Measurements from ENCODE around the gene IGLL1.
"Not testable (repeated sequence)": the region's sequence is repeated elsewhere in the genome, so short reads cannot be mapped to it uniquely, and the experiment has no call there.

Gene IGLL1

DNA sequence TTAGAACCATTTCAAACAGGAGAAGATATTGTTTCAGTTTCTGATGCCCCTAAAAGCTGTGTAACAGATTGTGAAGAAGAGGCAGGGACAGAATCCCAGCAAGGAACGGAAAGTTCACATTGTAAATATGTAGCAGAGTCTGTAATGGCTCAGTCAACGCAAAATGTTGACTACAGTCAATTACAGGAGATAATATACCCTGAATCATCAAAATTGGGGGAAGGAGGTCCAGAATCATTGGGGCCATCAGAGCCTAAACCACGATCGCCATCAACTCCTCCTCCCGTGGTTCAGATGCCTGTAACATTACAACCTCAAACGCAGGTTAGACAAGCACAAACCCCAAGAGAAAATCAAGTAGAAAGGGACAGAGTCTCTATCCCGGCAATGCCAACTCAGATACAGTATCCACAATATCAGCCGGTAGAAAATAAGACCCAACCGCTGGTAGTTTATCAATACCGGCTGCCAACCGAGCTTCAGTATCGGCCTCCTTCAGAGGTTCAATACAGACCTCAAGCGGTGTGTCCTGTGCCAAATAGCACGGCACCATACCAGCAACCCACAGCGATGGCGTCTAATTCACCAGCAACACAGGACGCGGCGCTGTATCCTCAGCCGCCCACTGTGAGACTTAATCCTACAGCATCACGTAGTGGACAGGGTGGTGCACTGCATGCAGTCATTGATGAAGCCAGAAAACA is 40.8 kb downstream of the IGLL1 start:
- peak; percentile 86 for DNase-seq

DNA sequence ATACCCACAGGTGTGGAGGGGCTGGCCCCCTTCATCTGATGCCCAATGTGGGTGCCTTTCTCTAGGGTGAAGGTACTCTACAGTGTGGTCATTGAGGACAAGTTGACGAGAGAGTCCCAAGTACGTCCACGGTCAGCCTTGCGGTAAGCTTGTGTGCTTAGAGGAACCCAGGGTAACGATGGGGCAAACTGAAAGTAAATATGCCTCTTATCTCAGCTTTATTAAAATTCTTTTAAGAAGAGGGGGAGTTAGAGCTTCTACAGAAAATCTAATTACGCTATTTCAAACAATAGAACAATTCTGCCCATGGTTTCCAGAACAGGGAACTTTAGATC is 41.4 kb downstream of the IGLL1 start:
- DNase-seq, result not testable (repeated sequence)

DNA sequence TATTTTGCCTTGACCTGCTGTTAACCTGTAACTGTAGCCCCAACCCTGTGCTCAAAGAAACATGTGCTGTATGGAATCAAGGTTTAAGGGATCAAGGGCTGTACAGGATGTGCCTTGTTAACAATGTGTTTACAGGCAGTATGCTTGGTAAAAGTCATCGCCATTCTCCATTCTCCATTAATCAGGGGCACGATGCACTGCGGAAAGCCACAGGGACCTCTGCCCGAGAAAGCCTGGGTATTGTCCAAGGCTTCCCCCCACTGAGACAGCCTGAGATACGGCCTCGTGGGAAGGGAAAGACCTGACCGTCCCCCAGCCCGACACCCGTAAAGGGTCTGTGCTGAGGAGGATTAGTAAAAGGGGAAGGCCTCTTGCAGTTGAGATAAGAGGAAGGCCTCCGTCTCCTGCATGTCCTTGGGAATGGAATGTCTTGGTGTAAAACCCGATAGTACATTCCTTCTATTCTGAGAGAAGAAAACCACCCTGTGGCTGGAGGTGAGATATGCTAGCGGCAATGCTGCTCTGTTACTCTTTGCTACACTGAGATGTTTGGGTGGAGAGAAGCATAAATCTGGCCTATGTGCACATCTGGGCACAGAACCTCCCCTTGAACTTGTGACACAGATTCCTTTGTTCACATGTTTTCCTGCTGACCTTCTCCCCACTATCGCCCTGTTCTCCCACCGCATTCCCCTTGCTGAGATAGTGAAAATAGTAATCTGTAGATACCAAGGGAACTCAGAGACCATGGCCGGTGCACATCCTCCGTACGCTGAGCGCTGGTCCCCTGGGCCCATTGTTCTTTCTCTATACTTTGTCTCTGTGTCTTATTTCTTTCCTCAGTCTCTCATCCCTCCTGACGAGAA is 42.0 kb downstream of the IGLL1 start:
- DNase-seq, result not testable (repeated sequence)

DNA sequence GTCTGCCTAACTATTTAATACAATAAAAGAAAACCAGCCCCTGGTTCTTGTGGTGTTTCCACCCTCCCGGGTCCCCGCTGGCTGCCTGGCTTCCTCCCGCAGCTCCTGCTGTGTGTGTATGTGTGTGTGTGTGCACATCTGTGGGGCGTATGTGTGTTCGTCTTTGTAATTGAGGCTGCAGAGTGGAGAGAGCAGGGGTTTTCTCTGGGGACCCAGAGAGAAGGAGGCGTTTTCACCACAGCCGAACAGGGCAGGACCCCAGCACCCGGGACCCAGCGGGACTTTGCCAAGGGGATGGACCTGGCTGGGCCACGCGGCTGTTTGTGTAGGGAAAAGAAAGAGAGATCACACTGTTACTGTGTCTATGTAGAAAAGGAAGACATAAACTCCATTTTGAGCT is 42.7 kb downstream of the IGLL1 start:
- DNase-seq, result no peak

DNA sequence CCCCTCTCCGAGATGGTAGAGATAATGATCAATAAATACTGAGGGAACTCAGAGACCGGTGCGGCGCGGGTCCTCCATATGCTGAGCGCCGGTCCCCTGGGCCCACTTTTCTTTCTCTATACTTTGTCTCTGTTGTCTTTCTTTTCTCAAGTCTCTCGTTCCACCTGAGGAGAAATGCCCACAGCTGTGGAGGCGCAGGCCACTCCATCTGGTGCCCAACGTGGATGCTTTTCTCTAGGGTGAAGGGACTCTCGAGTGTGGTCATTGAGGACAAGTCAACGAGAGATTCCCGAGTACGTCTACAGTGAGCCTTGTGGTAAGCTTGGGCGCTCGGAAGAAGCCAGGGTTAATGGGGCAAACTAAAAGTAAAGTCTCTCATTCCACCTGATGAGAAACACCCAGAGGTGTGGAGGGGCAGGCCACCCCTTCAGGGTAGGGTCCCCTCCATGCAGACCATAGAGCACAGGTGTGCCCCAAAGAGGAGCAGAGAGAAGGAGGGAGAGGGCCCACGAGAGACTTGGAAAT is 43.2 kb downstream of the IGLL1 start:
- DNase-seq, result no peak

DNA sequence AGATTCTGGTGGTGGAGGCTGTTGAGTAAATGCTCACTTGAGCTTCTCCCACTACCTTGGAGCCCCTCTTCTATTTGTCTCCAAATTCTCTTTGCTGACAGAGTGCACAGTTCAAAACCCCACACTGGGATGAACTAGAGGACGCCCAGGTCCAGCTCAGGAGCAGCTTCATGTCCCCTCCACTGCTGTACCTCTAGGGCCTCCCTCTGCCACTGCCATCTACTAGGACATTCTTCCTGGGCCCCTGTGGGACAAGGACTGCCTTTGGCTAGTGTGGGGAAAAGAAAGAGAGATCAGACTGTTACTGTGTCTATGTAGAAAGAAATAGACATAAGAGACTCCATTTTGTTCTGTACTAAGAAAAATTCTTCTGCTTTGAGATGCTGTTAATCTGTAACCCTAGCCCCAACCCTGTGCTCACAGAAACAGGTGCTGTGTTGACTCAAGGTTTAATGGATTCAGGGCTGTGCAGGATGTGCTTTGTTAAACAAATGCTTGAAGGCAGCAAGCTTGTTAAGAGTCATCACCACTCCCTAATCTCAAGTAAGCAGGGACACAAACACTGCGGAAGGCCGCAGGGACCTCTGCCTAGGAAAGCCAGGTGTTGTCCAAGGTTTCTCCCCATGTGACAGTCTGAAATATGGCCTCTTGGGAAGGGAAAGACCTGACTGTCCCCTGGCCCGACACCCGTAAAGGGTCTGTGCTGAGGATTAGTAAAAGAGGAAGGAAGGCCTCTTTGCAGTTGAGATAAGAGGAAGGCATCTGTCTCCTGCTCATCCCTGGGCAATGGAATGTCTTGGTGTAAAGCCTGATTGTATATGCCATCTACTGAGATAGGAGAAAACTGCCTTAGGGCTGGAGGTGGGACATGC is 44.1 kb downstream of the IGLL1 start:
- not testable (repeated sequence) for DNase-seq

DNA sequence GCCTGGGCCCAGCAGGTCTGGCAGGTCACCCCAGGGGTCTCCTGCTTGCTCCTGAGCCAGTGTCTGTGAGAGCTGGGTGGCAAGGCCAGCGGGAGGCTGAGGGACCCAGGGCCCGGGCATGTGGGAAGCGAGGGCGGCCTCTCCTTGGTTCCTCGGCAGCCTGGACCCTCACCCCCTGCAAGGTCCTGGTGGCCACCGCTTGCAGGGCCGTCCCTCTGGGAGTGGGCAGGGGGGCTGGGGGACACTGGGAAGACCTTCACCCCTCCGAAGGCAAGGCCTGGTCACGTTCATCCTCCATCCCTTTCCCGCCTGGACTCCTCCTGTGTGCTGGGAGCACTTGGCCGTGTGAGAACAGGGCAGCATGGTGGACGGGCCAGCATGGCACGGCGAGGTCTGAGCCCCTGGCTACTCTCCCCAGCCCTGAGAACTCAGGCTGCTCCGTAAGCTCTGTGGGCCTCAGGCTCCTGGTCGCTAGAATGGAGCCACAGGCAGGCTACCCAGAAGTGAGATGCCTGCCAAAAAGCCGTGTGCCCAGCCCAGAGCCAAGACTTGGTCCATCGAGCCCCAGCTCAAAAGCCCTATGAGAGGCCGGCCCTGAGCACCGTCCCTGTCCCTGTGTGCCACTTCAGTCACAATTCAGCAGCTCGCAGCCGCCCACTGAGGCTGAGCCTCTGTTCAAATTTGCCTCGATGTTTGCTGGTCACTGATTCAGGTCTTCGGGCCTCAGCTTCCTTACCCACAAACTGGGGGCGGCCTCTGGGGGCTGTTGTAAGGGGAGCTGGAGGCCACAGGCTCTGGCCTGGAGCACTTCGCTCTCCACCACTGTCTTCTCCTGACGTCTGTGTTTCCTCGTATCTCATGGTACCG is 45.0 kb downstream of the IGLL1 start:
- no peak for DNase-seq

DNA sequence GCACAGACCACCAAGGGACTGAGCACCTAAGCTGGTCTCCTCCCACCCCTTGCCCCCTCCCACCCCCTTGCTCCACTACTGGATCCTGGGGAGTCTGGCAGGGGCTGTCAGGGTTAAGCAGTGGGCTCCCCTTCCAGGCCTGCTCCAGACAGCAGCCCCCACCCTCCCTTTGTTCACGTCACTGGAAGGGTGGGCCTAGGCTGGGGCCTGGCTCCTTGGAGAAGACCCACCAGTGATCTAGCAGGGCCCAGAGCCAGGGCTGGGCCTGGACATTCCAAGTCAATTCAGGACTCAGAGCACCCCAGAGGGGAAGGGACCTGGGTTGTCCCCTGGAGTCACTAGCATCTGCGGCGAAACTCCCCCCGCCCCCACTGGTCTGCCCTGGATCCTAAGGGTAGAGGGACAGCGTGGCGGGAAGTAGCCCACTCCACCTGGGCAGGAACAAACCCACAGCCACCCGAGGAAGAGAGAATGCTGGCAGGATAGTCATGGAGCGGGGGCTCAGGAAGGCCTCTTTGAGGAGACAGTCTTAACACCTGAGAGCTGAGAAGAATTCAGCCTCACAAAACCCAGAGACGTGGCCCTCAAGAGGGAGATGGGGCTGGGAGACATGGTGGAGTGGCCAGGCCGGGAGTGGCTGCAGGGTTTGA is 45.8 kb downstream of the IGLL1 start:
- no peak for DNase-seq

DNA sequence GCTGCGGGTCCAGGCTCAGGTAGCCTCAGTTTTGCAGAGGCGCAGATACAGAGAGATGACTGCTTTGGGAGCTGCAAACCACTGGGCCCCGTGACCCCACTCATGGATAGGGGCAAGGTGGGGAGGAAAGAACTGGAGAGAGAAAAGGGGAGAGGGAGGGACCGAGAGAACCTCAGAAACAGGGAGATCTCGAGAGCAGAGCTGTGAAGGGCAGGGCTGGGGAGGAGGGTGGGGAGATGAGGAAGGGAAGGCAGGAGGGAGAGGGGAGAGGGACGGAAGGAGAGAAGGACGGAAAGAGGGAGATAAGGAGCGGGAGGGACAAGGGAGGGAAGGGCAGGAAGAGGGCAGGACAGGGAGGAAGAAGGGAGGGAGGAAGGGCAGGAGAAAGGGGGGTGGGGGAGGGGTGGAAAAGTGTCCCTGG is 46.3 kb downstream of the IGLL1 start:
- no peak for DNase-seq

DNA sequence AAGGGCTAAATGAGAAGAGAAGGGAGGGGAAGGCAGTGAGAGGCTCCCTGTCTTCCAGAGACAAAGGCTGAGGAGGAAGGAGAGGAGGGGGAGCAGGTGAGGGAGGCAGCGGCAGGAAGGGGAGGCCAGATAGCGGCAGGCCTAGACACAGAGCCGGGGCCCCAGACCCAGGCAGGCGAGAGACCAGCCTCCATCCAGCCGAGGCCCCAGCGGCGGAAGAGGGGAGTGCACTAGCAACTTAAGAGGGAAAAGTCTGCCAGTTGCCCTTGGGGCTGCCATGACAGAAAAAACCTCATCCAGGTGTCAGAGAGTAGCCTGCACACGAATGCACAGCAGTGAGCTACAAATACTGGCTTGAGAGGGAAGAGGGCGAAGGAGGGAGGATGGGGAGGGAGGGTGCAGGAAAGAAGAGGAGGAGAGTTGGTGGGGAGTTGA is 46.7 kb downstream of the IGLL1 start:
- DNase-seq, result peak; percentile 62

DNA sequence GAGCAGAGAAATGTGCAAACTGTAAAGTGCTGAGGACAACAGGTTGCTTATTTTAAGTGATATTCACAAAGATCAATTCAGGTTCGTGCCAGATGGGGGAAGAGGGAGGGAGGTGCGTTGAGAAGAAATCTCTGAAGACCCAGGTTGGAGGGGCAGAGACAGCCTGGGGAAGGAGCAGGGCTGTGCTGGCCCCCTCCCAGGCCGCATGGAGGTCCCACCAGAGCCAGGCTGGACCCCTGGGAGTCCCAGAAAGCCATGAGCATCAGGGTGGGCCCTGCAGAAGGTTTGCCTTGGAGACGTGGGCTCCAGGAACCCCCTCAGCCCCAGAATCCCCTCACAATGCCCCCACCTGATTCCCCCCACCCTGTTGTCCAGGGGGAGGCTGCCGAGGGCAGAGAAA is 47.4 kb downstream of the IGLL1 start:
- DNase-seq, result no peak

DNA sequence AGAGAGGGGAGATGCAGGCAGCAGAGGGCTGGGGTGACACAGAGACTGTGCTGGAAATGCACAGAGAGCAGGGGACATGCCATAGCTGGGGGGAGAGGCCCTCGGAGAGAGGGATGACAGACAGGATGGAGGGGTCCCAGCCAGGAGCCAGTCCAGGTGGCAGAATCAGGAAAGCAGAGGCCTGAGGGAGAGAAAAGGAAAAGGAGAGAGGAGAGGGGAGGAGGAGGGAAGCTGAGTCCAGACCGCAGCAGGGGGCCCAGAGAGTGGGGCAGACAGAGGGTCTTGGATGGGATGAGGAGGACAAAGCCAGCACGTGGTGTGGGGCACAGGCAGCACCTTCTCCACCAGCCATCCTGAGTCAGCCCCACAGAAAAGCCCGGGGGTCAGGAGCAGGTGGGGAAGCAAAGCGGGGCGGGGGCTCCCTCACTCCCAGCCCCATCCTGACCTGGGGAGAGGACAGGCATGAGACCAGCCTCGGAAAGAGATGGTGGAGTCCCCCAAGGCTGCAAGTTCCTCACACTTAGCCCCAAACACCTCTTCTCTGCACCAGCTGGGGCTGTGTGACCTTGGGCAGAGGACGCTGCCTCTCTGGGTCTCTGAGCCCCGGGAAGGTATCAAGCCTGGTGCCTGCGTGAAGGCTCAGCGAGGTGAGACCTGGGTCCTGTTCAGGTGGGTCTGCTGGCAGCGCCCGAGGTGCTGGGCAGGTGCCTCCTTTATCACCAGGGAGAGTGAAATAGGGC is 48.0 kb downstream of the IGLL1 start:
- no peak for DNase-seq

DNA sequence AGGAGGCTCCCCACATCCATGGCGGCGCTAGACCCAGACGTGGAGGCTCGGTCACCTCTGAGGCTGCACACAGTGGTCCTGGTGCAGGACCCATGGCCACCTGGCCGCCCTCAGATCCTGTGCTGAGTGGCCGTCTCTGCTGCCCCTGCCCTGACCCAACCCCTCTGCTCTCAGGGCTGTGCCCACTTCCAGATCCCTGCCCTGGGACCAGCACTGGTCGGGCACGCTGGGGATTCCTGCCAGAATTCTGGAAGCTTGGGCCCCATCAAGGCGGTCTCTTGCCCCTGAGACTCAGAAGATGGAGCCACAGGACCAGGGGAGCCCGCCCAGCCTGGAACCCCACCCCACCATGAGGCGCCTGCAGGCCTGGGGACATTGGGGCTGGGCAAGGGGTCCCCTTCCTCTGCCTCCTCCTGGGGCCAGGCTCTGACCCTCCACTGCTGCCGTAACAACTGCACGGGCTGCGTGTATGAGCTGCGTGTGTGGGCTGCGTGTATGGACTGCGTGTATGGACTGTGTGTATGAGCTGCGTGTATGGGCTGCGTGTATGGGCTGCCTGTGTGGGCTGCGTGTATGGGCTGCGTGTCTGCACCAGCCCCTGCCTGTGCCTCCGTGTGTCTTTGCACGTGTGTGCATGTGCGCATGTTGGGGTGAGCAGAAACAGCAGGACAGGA is 48.7 kb downstream of the IGLL1 start:
- no peak for DNase-seq

DNA sequence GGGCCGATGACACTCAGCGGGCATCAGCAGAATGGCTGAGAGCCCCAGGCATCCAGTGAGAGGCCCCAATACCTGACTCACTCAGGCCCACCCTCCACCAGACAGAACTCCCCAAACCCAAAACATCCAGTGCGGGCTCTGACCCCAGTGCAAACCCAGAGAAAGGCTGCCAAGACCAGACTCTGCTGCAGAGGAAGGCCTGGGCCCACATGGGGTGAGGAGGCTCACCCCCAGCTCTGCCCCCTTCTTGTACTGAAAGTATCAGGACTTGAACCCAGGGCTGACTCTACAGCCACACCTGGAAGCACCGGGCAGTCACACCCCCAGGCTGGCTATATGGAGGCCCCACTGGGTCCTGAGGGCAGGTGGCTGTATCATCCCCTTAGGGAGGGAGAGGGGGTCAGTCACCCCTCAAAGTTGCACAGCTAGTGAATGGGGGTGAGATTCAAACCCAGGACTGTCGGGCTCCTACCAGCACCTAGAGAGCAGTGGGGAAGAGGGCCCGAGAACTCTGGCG is 49.3 kb downstream of the IGLL1 start:
- DNase-seq, result no peak

DNA sequence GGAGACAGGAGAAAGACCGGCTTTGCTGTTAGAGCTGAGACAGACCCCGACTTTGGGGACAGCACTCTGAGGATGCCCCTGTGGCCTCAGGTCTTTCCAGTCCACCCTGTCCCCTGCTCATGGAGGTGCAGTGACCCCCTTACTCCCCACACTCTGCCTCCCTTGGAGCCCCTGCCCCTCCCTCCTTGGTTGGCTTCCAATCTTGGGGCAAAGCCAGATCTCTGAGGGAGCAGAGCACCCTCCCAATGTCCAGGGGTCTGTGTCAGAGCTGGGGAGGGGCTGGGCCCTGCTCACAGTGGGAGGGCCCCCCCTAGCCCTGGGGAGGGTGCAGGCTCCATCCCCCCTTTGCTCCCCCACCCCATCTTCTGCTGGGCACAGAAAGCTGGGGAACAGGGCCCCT is 50.0 kb downstream of the IGLL1 start:
- no peak for DNase-seq

DNA sequence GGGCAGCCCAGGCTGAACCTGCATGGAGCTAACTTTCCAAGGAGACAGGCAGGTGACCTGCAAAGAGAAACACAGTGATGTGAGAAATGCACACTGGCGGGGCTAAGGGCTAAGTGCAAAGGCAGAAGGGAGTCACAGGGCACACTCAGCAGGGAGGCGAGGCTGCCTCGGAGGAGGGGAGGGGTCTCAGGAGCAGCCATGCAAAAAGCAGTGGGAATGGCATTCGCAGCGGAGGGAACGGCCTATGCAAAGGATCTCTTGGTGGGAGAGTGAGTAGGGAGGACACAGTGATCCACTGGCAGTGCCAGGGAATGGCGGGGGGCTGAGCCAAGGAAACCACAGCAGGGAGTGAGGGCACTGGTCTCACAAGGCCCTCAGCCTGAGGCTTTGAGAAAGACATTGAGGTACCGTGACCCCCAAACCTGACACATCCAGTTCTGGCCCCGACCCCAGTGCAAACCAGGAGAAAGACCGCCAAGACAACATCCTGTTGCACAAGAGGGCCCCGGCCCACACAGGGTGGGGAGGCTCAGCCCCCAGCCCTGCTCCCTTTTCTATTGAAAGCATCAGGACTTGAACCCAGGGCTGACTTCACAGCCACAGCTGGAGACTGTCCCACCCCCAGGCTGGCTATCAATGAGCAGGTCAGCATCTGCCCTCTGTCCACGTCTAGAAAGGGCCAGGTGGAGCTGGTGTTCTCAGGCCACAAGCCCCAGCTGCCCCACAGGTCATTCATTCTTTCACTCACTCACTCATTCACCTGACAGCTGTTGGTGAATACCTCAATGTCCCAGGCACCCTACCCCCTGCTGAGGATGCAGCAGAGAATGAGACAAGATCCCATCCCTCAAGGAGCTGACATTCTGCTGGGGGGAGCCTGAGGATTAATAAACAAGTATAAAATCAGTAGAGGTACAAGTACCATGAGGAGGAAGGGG is 50.7 kb downstream of the IGLL1 start:
- DNase-seq, result no peak

DNA sequence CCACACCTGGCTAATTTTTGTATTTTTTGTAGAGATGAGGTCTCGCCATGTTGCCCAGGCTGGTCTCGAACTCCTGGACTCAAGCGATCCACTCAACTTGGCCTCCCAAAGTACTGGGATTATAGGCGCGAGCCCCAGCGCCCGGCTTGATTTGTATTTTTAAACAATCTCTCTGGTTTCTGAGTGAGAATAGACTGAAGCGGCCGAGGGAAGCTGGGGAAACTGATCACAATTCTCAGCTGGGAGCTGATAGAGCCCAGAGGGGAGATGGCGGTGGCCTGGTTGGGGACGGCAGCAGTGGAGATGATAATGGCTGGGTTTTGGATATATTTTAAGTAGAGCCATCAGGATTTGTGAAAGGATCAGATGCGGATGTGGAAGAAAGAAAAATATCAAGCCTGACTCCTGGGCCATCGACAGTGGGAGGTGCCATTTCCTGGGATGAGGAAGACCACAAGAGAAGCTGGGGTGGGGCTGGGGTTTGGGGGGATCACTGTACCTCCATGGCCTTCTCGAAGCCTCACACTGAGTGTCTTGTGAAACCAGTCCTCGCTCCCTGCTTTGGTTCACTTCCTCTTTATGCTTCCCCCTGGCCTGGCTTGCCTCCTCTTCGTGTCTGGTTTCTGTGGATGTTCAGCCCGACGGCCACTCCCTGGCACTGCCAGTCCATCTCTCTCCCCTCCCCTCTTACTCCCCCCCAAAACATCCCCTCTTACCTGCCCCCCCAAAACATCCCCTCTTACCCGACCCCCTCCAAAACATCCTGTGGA is 51.9 kb downstream of the IGLL1 start:
- DNase-seq, result no peak

Measured in activated CD8-positive, alpha-beta memory T cell treated with anti-CD3 and anti-CD28 coated beads for 24 hours (primary cell).